HG02763 (cell line): Measurements from ENCODE around the gene MAGEA9B.
"Not testable (repeated sequence)": the region's sequence is repeated elsewhere in the genome, so short reads cannot be mapped to it uniquely, and the experiment has no call there.

ENCODE experiments used
- ATAC-seq: cut with Tn5 transposase; IDR thresholded peaks from one replicate; pipeline ENCODE4 v1.9.1; 2021; ENCODE audit warnings: mild to moderate bottlenecking, moderate library complexity; ENCODE audit not compliant: unreplicated experiment

MAGEA9B gene

GRCh38 chrX:149572743-149573142 lies 14.5 kb downstream of the MAGEA9B start:
- no peak for ATAC-seq

- ATAC-seq = no peak
These were observed 15.5 kb downstream of the MAGEA9B start for GRCh38 chrX:149571770-149572169.

- no peak for ATAC-seq
These were observed 16.6 kb downstream of the MAGEA9B start for GRCh38 chrX:149570668-149571067.

GRCh38 chrX:149569770-149570169 lies 17.5 kb downstream of the MAGEA9B start:
- no peak for ATAC-seq

- ATAC-seq = no peak
These were observed 18.5 kb downstream of the MAGEA9B start for GRCh38 chrX:149568701-149569296.

GRCh38 chrX:149567621-149568417 lies 19.4 kb downstream of the MAGEA9B start:
- ATAC-seq = no peak

- no peak for ATAC-seq
These were observed 23.9 kb downstream of the MAGEA9B start for GRCh38 chrX:149563359-149563758.

- ATAC-seq = not testable (repeated sequence)
These were observed 32.0 kb downstream of the MAGEA9B start for GRCh38 chrX:149555251-149555650.

GRCh38 chrX:149551939-149552248 lies 35.4 kb downstream of the MAGEA9B start:
- not testable (repeated sequence) for ATAC-seq

- ATAC-seq = not testable (repeated sequence)
These were observed 35.9 kb downstream of the MAGEA9B start for GRCh38 chrX:149551245-149551938.

GRCh38 chrX:149550454-149550853 lies 36.8 kb downstream of the MAGEA9B start:
- not testable (repeated sequence) for ATAC-seq

GRCh38 chrX:149549701-149550100 lies 37.6 kb downstream of the MAGEA9B start, which contains the start of gene HSFX3:
Gene HSFX3 (minus strand): TSS chrX:149549924. CDS start chrX:149549852, 72 bp downstream.
- ATAC-seq = not testable (repeated sequence)

- not testable (repeated sequence) for ATAC-seq
These were observed 39.5 kb downstream of the MAGEA9B start for GRCh38 chrX:149547782-149548181.

- not testable (repeated sequence) for ATAC-seq
These were observed 40.3 kb downstream of the MAGEA9B start for GRCh38 chrX:149546962-149547361.

GRCh38 chrX:149545545-149546543 lies 41.4 kb downstream of the MAGEA9B start:
- ATAC-seq = not testable (repeated sequence)

GRCh38 chrX:149541521-149542047 lies 45.7 kb downstream of the MAGEA9B start:
- ATAC-seq = no peak

- ATAC-seq = peak; percentile 67
These were observed 46.4 kb downstream of the MAGEA9B start, which contains the start of gene EOLA1 for GRCh38 chrX:149540621-149541520. Gene EOLA1 (plus strand): TSS chrX:149541012. CDS start chrX:149545631, 4,619 bp downstream.

GRCh38 chrX:149540131-149540620 lies 47.1 kb downstream of the MAGEA9B start:
- ATAC-seq = peak; percentile 28
